ENCODE results near the gene TNFAIP1. TPM values are rescaled to one million over a fixed set of nuclear protein-coding genes. Genes with fewer than 3 reads are reported as not detected.
A peak's percentile ranks its signal among the peaks of the same experiment; 100 is the strongest.

The TNFAIP1 gene
- total and polyA plus RNA-seq, 8 donors, result 11.5 to 56.8 (median 25.3) TPM

- intact Hi-C loops (cut with DNase I), result no loop called here
- TF ChIP-seq CTCF (IDR thresholded peaks at IDR 0.05), result no peak
- no peaks in the 10 kb centered on the region for H3K36me3 ChIP-seq
- 39 to 40% methylated on average over 69 to 72 of the region's 72 CpGs for WGBS, 2 donors
- no peak overlapping the region for H3K27ac ChIP-seq
- DNase-seq (no peak), FAIRE-seq (no peak), ATAC-seq (no peak)
- no peak overlapping the region for H3K4me3 ChIP-seq
- peaks cover 0 to 5% (median 0%) of the 10 kb centered on the region in 3 donors for H3K4me1 ChIP-seq
- no peaks in the 10 kb centered on the region for H3K27me3 ChIP-seq
- no peaks in the 10 kb centered on the region for H3K9me3 ChIP-seq
These were observed 45.7 kb downstream of the TNFAIP1 start for GRCh38 chr17:28381141-28381825.

DNA sequence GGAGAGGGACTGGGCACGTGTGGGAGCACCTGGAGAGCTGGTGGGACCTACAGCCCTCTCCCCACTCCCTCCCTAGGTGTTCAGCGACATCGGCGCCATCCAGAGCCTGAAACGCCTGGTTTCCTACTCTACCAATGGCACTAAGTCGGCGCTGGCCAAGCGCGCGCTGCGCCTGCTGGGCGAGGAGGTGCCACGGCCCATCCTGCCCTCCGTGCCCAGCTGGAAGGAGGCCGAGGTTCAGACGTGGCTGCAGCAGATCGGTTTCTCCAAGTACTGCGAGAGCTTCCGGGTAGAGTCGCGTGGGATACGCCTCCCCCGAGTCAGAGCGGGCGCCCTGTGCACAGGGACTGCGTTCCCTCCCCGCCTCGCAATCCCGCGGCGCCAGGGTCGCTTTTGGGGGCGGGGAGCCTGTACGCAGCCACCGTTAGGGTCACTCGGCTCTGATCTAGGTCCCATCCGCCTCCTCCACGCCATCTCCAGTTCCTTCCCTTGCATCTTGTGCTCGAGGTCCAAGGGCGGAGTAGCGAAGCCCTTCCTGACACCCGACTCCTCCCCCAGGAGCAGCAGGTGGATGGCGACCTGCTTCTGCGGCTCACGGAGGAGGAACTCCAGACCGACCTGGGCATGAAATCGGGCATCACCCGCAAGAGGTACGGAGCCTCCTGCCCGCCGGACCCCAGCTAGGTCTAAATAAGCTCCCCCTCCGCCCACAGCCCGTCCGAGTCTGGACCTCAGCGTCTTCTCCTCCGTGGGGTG lies 48.9 kb downstream of the TNFAIP1 start:
- H3K4me3 ChIP-seq, result peak overlapping the region; percentile 53 to 66 (median 64)
- H3K36me3 ChIP-seq, result peaks cover 0 to 14% (median 10%) of the 10 kb centered on the region in 3 donors
- no peaks in the 10 kb centered on the region for H3K27me3 ChIP-seq
- peak; percentile 87 to 96 (median 90) for DNase-seq
- H3K4me1 ChIP-seq, result peaks cover 0 to 7% (median 0%) of the 10 kb centered on the region in 3 donors
- peak overlapping the region; percentile 51 to 80 (median 65) for H3K27ac ChIP-seq
- no peak for TF ChIP-seq CTCF (IDR thresholded peaks at IDR 0.05)
- no peak for FAIRE-seq
- intact Hi-C loops (cut with DNase I), result no loop called here
- WGBS, 2 donors, result 3 to 7% methylated on average over 56 of the region's 56 CpGs
- H3K9me3 ChIP-seq, result no peaks in the 10 kb centered on the region
- ATAC-seq, result peak; percentile 93 to 96 (median 94)

- Histone ChIP-seq H3K9me3 (no peaks in the 10 kb centered on the region), H3K27ac (peak overlapping the region; percentile 51 to 80 (median 65)), H3K4me3 (peak overlapping the region; percentile 53 to 66 (median 64)), H3K36me3 (peaks cover 0 to 19% (median 10%) of the 10 kb centered on the region in 3 donors), H3K27me3 (no peaks in the 10 kb centered on the region), H3K4me1 (peaks cover 0 to 7% (median 0%) of the 10 kb centered on the region in 3 donors)
- peak; percentile 36 to 84 (median 57) for DNase-seq
- peak; percentile 67 to 77 (median 71) for ATAC-seq
- intact Hi-C loops (cut with DNase I), result no loop called here
- WGBS, 2 donors, result 3 to 7% methylated on average over 26 to 29 of the region's 29 CpGs
- no peak for TF ChIP-seq CTCF (IDR thresholded peaks at IDR 0.05)
- FAIRE-seq, result no peak
These were observed 49.5 kb downstream of the TNFAIP1 start for GRCh38 chr17:28385037-28385400.

DNA sequence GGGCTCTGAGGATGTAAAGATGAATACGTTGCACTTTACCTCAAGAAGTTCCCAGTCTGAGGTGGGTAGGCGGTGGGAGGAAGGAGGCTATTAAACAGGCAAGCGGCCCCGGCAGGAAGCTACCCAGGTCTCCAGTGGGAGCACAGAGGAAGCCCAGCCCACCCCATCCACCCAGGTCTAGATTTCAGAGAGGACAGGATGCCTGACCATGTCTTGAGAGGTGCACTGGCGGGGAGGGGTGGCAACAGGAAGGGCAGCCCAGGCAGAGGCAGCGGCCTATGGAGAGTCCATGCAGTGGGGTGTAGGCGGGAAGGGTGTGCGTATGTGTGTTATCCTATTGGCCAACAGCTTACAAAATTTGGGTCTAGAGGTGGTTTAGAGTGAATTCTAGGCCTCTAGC lies 49.8 kb downstream of the TNFAIP1 start:
- H3K27ac ChIP-seq, result peak overlapping the region in 2 of 4 donors; percentile 51 to 64
- FAIRE-seq (no peak), ATAC-seq (peak; percentile 13 to 34 (median 22)), DNase-seq (no peak)
- H3K4me3 ChIP-seq, result peak overlapping the region; percentile 53 to 66 (median 64)
- H3K9me3 ChIP-seq, result no peaks in the 10 kb centered on the region
- no peak for TF ChIP-seq CTCF (IDR thresholded peaks at IDR 0.05)
- H3K27me3 ChIP-seq, result no peaks in the 10 kb centered on the region
- H3K4me1 ChIP-seq, result peaks cover 0 to 7% (median 0%) of the 10 kb centered on the region in 3 donors
- peaks cover 0 to 23% (median 13%) of the 10 kb centered on the region in 3 donors for H3K36me3 ChIP-seq
- intact Hi-C loops (cut with DNase I), result no loop called here
- 32 to 37% methylated on average over 8 of the region's 8 CpGs for WGBS, 2 donors
